ENCODE results near the gene SCN5A.

The SCN5A gene

DNA sequence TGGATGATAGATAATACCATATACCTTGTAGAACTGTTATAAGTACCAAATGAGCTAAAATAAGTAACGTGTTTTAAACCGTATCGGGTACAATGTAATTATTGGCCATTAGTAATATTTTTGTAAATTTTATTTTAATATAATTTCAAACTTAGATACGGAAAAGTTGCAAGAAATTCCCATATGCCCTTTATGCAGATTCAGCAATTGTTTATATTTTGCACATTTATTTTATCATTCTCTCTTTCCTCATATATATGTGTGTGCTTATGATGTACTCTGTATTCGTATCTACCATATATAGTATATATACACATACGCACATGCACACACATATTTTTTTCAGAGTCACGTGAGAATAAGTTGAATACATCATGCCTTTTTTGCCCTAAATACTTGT is 114.9 kb downstream of the SCN5A start:
- TF ChIP-seq CTCF (IDR thresholded peaks at IDR 0.05) = no peak
- no peaks in the 10 kb centered on the region for H3K27me3 ChIP-seq
- H3K4me1 ChIP-seq (ENCODE audit: control insufficient read depth in 1 of 2, insufficient read depth in 1 of 2, low read depth in 1 of 2, low read length in 1 of 2) = no peaks in the 10 kb centered on the region
- peaks cover 8% of the 10 kb centered on the region for H3K36me3 ChIP-seq
- no peak overlapping the region for H3K27ac ChIP-seq
- H3K9me3 ChIP-seq = no peaks in the 10 kb centered on the region
- H3K4me3 ChIP-seq (ENCODE audit: low read depth in 1 of 2, low read length in 1 of 2) = no peak overlapping the region

- H3K27ac ChIP-seq = no peak overlapping the region
- H3K36me3 ChIP-seq = peaks cover 8% of the 10 kb centered on the region
- no peak for TF ChIP-seq CTCF (IDR thresholded peaks at IDR 0.05)
- H3K4me3 ChIP-seq (ENCODE audit: low read depth in 1 of 2, low read length in 1 of 2) = no peak overlapping the region
- H3K27me3 ChIP-seq = no peaks in the 10 kb centered on the region
- no peaks in the 10 kb centered on the region for H3K4me1 ChIP-seq (ENCODE audit: control insufficient read depth in 1 of 2, insufficient read depth in 1 of 2, low read depth in 1 of 2, low read length in 1 of 2)
- no peaks in the 10 kb centered on the region for H3K9me3 ChIP-seq
Measured at GRCh38 chr3:38534180-38534579, 115.3 kb downstream of the SCN5A start.

DNA sequence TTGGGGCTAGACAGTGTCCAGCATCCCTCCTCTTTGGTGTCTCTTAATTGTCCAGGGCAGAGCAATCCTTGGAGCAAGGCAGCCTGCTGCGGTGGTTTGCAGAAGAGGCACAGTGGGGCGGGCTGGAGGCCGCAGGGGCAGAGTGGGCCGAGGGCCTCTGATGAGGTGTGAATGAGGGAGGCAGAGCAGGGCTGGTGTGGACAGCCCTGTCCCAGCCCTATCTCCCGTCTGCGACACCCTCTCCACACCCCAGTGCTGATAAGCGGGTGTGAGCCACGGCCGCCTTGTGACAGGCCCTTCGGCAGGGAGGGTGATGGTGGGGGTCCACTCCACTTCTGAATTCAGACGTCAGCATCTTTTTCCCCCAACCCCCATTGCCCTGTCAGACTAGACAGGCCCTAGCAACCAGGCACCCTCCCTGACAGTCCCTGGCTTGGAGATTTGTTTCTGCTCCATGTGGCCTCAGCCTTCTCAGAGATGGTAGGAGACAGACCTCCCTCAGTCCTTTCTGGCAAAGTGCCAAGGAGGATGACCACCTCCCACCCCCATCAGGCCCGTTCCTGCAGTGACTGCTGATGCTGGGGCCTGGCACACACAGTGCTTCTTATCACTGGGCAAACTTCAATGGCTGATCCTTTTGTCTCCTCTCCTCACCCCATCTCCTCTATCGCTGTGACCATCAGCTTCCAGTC is 116.1 kb downstream of the SCN5A start:
- H3K36me3 ChIP-seq = peaks cover 8% of the 10 kb centered on the region
- no peaks in the 10 kb centered on the region for H3K9me3 ChIP-seq
- no peak overlapping the region for H3K27ac ChIP-seq
- no peak overlapping the region for H3K4me3 ChIP-seq (ENCODE audit: low read depth in 1 of 2, low read length in 1 of 2)
- H3K27me3 ChIP-seq = no peaks in the 10 kb centered on the region
- H3K4me1 ChIP-seq (ENCODE audit: control insufficient read depth in 1 of 2, insufficient read depth in 1 of 2, low read depth in 1 of 2, low read length in 1 of 2) = no peaks in the 10 kb centered on the region
- no peak for TF ChIP-seq CTCF (IDR thresholded peaks at IDR 0.05)

- no peaks in the 10 kb centered on the region for H3K9me3 ChIP-seq
- TF ChIP-seq CTCF (IDR thresholded peaks at IDR 0.05) = no peak
- H3K4me1 ChIP-seq (ENCODE audit: control insufficient read depth in 1 of 2, insufficient read depth in 1 of 2, low read depth in 1 of 2, low read length in 1 of 2) = no peaks in the 10 kb centered on the region
- H3K27me3 ChIP-seq = no peaks in the 10 kb centered on the region
- H3K4me3 ChIP-seq (ENCODE audit: low read depth in 1 of 2, low read length in 1 of 2) = no peak overlapping the region
- H3K27ac ChIP-seq = no peak overlapping the region
- peaks cover 8% of the 10 kb centered on the region for H3K36me3 ChIP-seq
Measured at GRCh38 chr3:38532529-38532928, 117.0 kb downstream of the SCN5A start.

DNA sequence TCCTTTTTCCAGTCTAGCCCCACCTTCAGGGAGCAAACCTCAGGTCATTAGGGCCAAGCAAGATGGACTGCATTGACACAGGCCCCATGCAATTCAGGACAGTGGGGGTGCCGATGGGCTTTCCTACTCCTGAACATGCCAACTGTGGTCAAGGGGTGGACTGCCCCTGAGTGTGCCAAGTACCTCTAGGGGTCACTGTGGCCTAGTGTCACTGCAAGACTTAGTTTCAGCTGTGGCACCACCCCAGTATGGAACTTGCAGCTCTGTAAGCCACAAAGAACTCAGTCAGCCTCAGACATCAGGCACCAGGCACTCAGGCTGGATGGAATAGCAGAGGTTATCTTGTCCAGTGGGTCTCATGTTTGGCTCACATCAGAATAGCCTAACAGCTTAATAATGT is 121.0 kb downstream of the SCN5A start:
- no peaks in the 10 kb centered on the region for H3K4me1 ChIP-seq (ENCODE audit: control insufficient read depth in 1 of 2, insufficient read depth in 1 of 2, low read depth in 1 of 2, low read length in 1 of 2)
- H3K9me3 ChIP-seq = no peaks in the 10 kb centered on the region
- H3K27me3 ChIP-seq = no peaks in the 10 kb centered on the region
- TF ChIP-seq CTCF (IDR thresholded peaks at IDR 0.05) = no peak
- no peak overlapping the region for H3K27ac ChIP-seq
- H3K36me3 ChIP-seq = peaks cover 32% of the 10 kb centered on the region
- no peak overlapping the region for H3K4me3 ChIP-seq (ENCODE audit: low read depth in 1 of 2, low read length in 1 of 2)

Measured in neutrophil (primary cell).